HepG2 (cell line): Measurements from ENCODE around the gene ABTB2. TPM values are rescaled to one million over a fixed set of nuclear protein-coding genes. Genes with fewer than 3 reads are reported as not detected.
A peak's percentile ranks its signal among the peaks of the same experiment; 100 is the strongest.

Source experiments
- GATAD2A ChIP-seq: IDR thresholded peaks from 2 replicates; pipeline ENCODE4 v1.6.1; 2016
- RFXAP ChIP-seq: sonication (generic); formaldehyde crosslinking; IDR thresholded peaks from 2 replicates; pipeline ENCODE4 v1.4.0; 2020; ENCODE audit warnings: missing genetic modification reagents, borderline replicate concordance
- SALL1 ChIP-seq: sonication (generic); formaldehyde crosslinking; IDR thresholded peaks from 2 replicates; pipeline ENCODE4 v1.8.0; 2022; ENCODE audit warnings: mild to moderate bottlenecking, missing genetic modification reagents
- SETDB1 ChIP-seq: sonication (generic); formaldehyde crosslinking; IDR thresholded peaks from 2 replicates; pipeline ENCODE4 v1.5.1; 2020; ENCODE audit warnings: missing genetic modification reagents, mild to moderate bottlenecking, borderline replicate concordance
- SP1 ChIP-seq, 2 experiments: fragments of 450-650 bp in 1 of 2; sonication (generic) in 1 of 2; formaldehyde crosslinking in 1 of 2; IDR thresholded peaks; 2 replicates each; pipeline versions ENCODE4 v1.4.0 to v1.6.1; 2016 to 2020; ENCODE audit warnings: missing genetic modification reagents in 1 of 2
- ZBED4 ChIP-seq: sonication (generic); formaldehyde crosslinking; IDR thresholded peaks from 2 replicates; pipeline ENCODE4 v1.4.0; 2020; ENCODE audit warnings: missing genetic modification reagents, borderline replicate concordance
- ZBTB4 ChIP-seq: sonication (generic); formaldehyde crosslinking; IDR thresholded peaks from 2 replicates; pipeline ENCODE4 v1.4.0; 2020; ENCODE audit warnings: missing genetic modification reagents, mild to moderate bottlenecking, borderline replicate concordance
- ZBTB49 ChIP-seq: sonication (generic); formaldehyde crosslinking; IDR thresholded peaks from 2 replicates; pipeline ENCODE4 v1.4.0; 2020; ENCODE audit warnings: missing genetic modification reagents, borderline replicate concordance
- ZNF160 ChIP-seq: sonication (generic); formaldehyde crosslinking; IDR thresholded peaks from 2 replicates; pipeline ENCODE4 v1.8.0; 2022; ENCODE audit warnings: mild to moderate bottlenecking, inconsistent platforms, missing genetic modification reagents
- ZNF430 ChIP-seq: sonication (generic); formaldehyde crosslinking; IDR thresholded peaks from 2 replicates; pipeline ENCODE4 v1.9.0; 2021; ENCODE audit warnings: mild to moderate bottlenecking, missing genetic modification reagents
- ZNF558 ChIP-seq: sonication (generic); formaldehyde crosslinking; IDR thresholded peaks from 2 replicates; pipeline ENCODE4 v1.9.0; 2022; ENCODE audit warnings: mild to moderate bottlenecking, missing genetic modification reagents, borderline replicate concordance
- ZNF781 ChIP-seq: sonication (generic); formaldehyde crosslinking; IDR thresholded peaks from 2 replicates; pipeline ENCODE4 v1.5.1; 2020; ENCODE audit warnings: borderline replicate concordance, mild to moderate bottlenecking, missing genetic modification reagents; ENCODE audit errors: not compliant biosample characterization
- ZNF800 ChIP-seq: sonication (generic); formaldehyde crosslinking; IDR thresholded peaks from 2 replicates; pipeline ENCODE4 v1.4.0; 2020; ENCODE audit warnings: missing genetic modification reagents
- ZNF878 ChIP-seq: sonication (generic); formaldehyde crosslinking; IDR thresholded peaks from 2 replicates; pipeline ENCODE4 v1.8.1; 2023; ENCODE audit warnings: mild to moderate bottlenecking, missing genetic modification reagents, moderate library complexity
- polyA plus RNA-seq, 8 experiments: library from polyadenylated mRNA; depleted of rRNA in 3 of 8; stranded (reverse) in 7 of 8; unstranded in 1 of 8; fragments of >200 nt; fragmentation: Illumina TruSeq in 4 of 8; extraction: Trizol in 4 of 8; gene quantifications; 2 replicates each; pipeline versions ENCODE4 v1.2.1 to v1.2.3, GENCODE V29; 2011 to 2016; ENCODE audit warnings: low read depth in 4 of 8, missing spikeins in 1 of 8, mixed read lengths in 1 of 8; ENCODE audit not compliant: insufficient read depth in 1 of 8
- total RNA-seq, 5 experiments: library from RNA; depleted of rRNA; stranded (reverse); fragments of >200 nt; fragmentation: Illumina TruSeq; extraction: Trizol; gene quantifications; 2 replicates each; pipeline ENCODE4 v1.2.3, GENCODE V29; 2016; ENCODE audit warnings: low read depth in 1 of 5

ABTB2 gene
- total and polyA plus RNA-seq, 2 of the 13 experiments (the other 11 are each of a cell fraction or from before 2014, with no cell fraction given) = 5.1 to 15.4 TPM

- TF ChIP-seq ZBTB4 (no peak), ZNF558 (CRISPR knock-in tag) (no peak), ZNF878 (no peak), ZBTB49 (CRISPR knock-in tag) (no peak), ZNF430 (CRISPR knock-in tag) (no peak), ZNF781 (CRISPR knock-in tag) (no peak), ZNF160 (CRISPR knock-in tag) (no peak), ZBED4 (CRISPR knock-in tag) (peak; percentile 43; the same call in 1 of the 2 replicates), RFXAP (no peak), SALL1 (CRISPR knock-in tag) (peak; percentile 70), ZNF800 (CRISPR knock-in tag) (0 out of 2 replicates have a peak, but pooled peaks have one; percentile 33), SP1 (IDR thresholded peaks at IDR 0.05) (no peak), SP1 (CRISPR knock-in tag; IDR thresholded peaks at IDR 0.05) (no peak), GATAD2A (CRISPR knock-in tag) (peak; percentile 94), SETDB1 (CRISPR knock-in tag) (no peak)
Measured at GRCh38 chr11:34308913-34309585, 48.8 kb downstream of the ABTB2 start (continued).
